ENCODE data around the gene HSP90AA1.
"Not testable (repeated sequence)": the region's sequence is repeated elsewhere in the genome, so short reads cannot be mapped to it uniquely, and the experiment has no call there.

- TF ChIP-seq CTCF, EP300, POLR2A (IDR thresholded peaks at IDR 0.05): not testable (repeated sequence)
Measured at GRCh38 chr14:102134021-102134420, 47.2 kb upstream of the HSP90AA1 start.
